HepG2 (cell line): ENCODE data around the gene AATF. TPM values are rescaled to one million over a fixed set of nuclear protein-coding genes. Genes with fewer than 3 reads are reported as not detected.
"Not testable (repeated sequence)": the region's sequence is repeated elsewhere in the genome, so short reads cannot be mapped to it uniquely, and the experiment has no call there.

Experiments used
- ATAC-seq: fragments of 200-7000 bp; cut with Tn5 transposase; 3 replicates; pipeline ENCODE4 v1.9.1; 2020; ENCODE audit warnings: mild to moderate bottlenecking, moderate library complexity
- BruUV-seq: library from RNA; stranded (reverse); fragments of 400-500 nt; replicated peaks from 2 replicates; lab custom pipeline; 2021; lab: Mats Ljungman, UMichigan
- CTCF ChIA-PET: fragments of 300-600 bp; formaldehyde crosslinking; extraction: SDS; loops from one replicate; lab custom pipeline; 2021; ENCODE audit warnings: low total read pairs, inconsistent platforms, low intra/inter-chr PET ratio; lab: Yijun Ruan, JAX
- POLR2A ChIA-PET: fragments of 350-600 bp; sonication (Branson Sonifier 250); formaldehyde crosslinking; loops from one replicate; lab custom pipeline; 2020; ENCODE audit warnings: antibody characterized with exemption, inconsistent platforms; lab: Yijun Ruan, JAX
- DNase-seq: peaks from one replicate; pipeline ENCODE4 v3.0.0-alpha.2; 2015; ENCODE audit warnings: low spot score
- FAIRE-seq: peaks from 3 replicates; lab custom pipeline; 2011; peaks lifted over from hg19 to GRCh38; lab: Jason Lieb, UNC
- H2AFZ ChIP-seq: one replicate; pipeline ENCODE4 v1.6.1; 2011; ENCODE audit warnings: low read length, inconsistent platforms
- H3K27ac ChIP-seq: fragments of 300-600 bp; 3 replicates; pipeline ENCODE4 v1.8.0; 2011; ENCODE audit warnings: mixed run types, mild to moderate bottlenecking, mixed read lengths, low read length, inconsistent platforms; ENCODE audit not compliant: insufficient read depth; ENCODE audit errors: extremely low read length
- H3K27me3 ChIP-seq, 2 experiments: fragments of 200-600 bp in 1 of 2; 2 replicates in 1 of 2; 3 replicates in 1 of 2; pipeline versions ENCODE4 v1.6.0 to v1.8.0; 2011; ENCODE audit warnings: low read length in 2 of 2, mild to moderate bottlenecking in 2 of 2, moderate library complexity in 2 of 2, inconsistent platforms in 1 of 2; ENCODE audit not compliant: insufficient read depth in 2 of 2, control insufficient read depth in 1 of 2
- H3K36me3 ChIP-seq, 2 experiments: fragments of 200-600 bp in 1 of 2; replicated peaks in 1 of 2; 2 replicates in 1 of 2; 3 replicates in 1 of 2; pipeline versions ENCODE4 v1.5.1 to v1.8.0; 2011; ENCODE audit warnings: low read length in 2 of 2, inconsistent platforms in 1 of 2; ENCODE audit not compliant: insufficient read depth in 2 of 2, control insufficient read depth in 1 of 2
- H3K4me1 ChIP-seq: 2 replicates; pipeline ENCODE4 v1.5.1; 2012; ENCODE audit warnings: low read length, inconsistent platforms; ENCODE audit not compliant: insufficient read depth
- H3K4me2 ChIP-seq: 2 replicates; pipeline ENCODE4 v1.6.0; 2011; ENCODE audit warnings: low read depth, low read length, inconsistent platforms
- H3K4me3 ChIP-seq, 3 experiments: fragments of 200-600 bp in 1 of 3; sonication (generic), shearing (Covaris generic) in 1 of 3; replicated peaks in 1 of 3; 2 replicates each; pipeline ENCODE4 v1.5.1; 2011 to 2016; ENCODE audit warnings: low read length in 3 of 3, inconsistent platforms in 2 of 3, low read depth in 2 of 3, mild to moderate bottlenecking in 2 of 3, control low read depth in 1 of 3, mixed read lengths in 1 of 3; ENCODE audit not compliant: insufficient read depth in 1 of 3
- H3K79me2 ChIP-seq: one replicate; pipeline ENCODE4 v1.6.1; 2011; ENCODE audit warnings: low read length, inconsistent platforms; ENCODE audit not compliant: insufficient read depth
- H3K9ac ChIP-seq: 2 replicates; pipeline ENCODE4 v1.6.0; 2011; ENCODE audit warnings: mild to moderate bottlenecking, low read depth, low read length, inconsistent platforms; ENCODE audit not compliant: insufficient read depth
- H3K9me3 ChIP-seq: 2 replicates; pipeline ENCODE4 v1.5.1; 2012; ENCODE audit warnings: mild to moderate bottlenecking, low read length
- H4K20me1 ChIP-seq: 2 replicates; pipeline ENCODE4 v1.6.0; 2011; ENCODE audit warnings: inconsistent platforms, mild to moderate bottlenecking, low read length, moderate library complexity; ENCODE audit not compliant: insufficient read depth
- AHR ChIP-seq: IDR thresholded peaks from 2 replicates; pipeline ENCODE4 v1.6.1; 2018; ENCODE audit warnings: missing genetic modification reagents, missing compliant biosample characterization
- ATF2 ChIP-seq: sonication (generic); formaldehyde crosslinking; IDR thresholded peaks from 2 replicates; pipeline ENCODE4 v1.4.0; 2020; ENCODE audit warnings: missing genetic modification reagents
- ATM ChIP-seq: fragments of 450-650 bp; IDR thresholded peaks from 2 replicates; pipeline ENCODE4 v1.7.1; 2017; ENCODE audit warnings: mild to moderate bottlenecking, borderline replicate concordance
- HMG20A ChIP-seq: IDR thresholded peaks from 2 replicates; pipeline ENCODE4 v1.6.1; 2016; ENCODE audit warnings: borderline replicate concordance
- NR1H2 ChIP-seq: sonication (generic); formaldehyde crosslinking; IDR thresholded peaks from 2 replicates; pipeline ENCODE4 v1.8.1; 2022; ENCODE audit warnings: low read depth, missing genetic modification reagents, borderline replicate concordance
- PATZ1 ChIP-seq: sonication (generic); formaldehyde crosslinking; IDR thresholded peaks from 2 replicates; pipeline ENCODE4 v1.4.0; 2020; ENCODE audit warnings: missing genetic modification reagents
- RFX1 ChIP-seq: fragments of 450-650 bp; IDR thresholded peaks from 2 replicates; pipeline ENCODE4 v1.6.1; 2017
- SMAD1 ChIP-seq: sonication (generic); formaldehyde crosslinking; IDR thresholded peaks from 2 replicates; pipeline ENCODE4 v1.4.0; 2020; ENCODE audit warnings: missing genetic modification reagents, low read depth, mild to moderate bottlenecking, borderline replicate concordance
- SMARCE1 ChIP-seq: fragments of 450-650 bp; IDR thresholded peaks from 2 replicates; pipeline ENCODE4 v1.6.1; 2017; ENCODE audit warnings: borderline replicate concordance
- STAT6 ChIP-seq: sonication (generic); formaldehyde crosslinking; IDR thresholded peaks from 2 replicates; pipeline ENCODE4 v1.4.0; 2020; ENCODE audit warnings: missing genetic modification reagents, mild to moderate bottlenecking, borderline replicate concordance
- THAP8 ChIP-seq: sonication (generic); formaldehyde crosslinking; IDR thresholded peaks from 2 replicates; pipeline ENCODE4 v1.5.1; 2020; ENCODE audit warnings: missing genetic modification reagents, mild to moderate bottlenecking, borderline replicate concordance
- ZNF253 ChIP-seq: sonication (generic); formaldehyde crosslinking; IDR thresholded peaks from 2 replicates; pipeline ENCODE4 v1.8.0; 2022; ENCODE audit warnings: mild to moderate bottlenecking, missing genetic modification reagents, borderline replicate concordance
- ZNF572 ChIP-seq: sonication (generic); formaldehyde crosslinking; IDR thresholded peaks from 2 replicates; pipeline ENCODE4 v1.5.1; 2020; ENCODE audit warnings: mild to moderate bottlenecking, missing genetic modification reagents
- WGBS: methylation state at CpG from one replicate; pipeline ENCODE4 v1.1.6; 2017; ENCODE audit warnings: low lambda C conversion rate; 5-methylcytosine and 5-hydroxymethylcytosine counted together
- in situ Hi-C: cut with HindIII; loops from 2 replicates; pipeline ENCODE4 v1.10.0; 2017; ENCODE audit warnings: low pct_unique_long_range_greater_than_20kb; ENCODE audit not compliant: extremely low pct_ligation_motif_present
- intact Hi-C: fragments of 100-400 bp; cut with micrococcal nuclease; formaldehyde crosslinking; loops from one replicate; pipeline ENCODE4 v1.10.0; 2022; ENCODE audit not compliant: unreplicated experiment
- polyA plus RNA-seq, 8 experiments: library from polyadenylated mRNA; depleted of rRNA in 3 of 8; stranded (reverse) in 7 of 8; unstranded in 1 of 8; fragments of >200 nt; fragmentation: Illumina TruSeq in 4 of 8; extraction: Trizol in 4 of 8; gene quantifications; 2 replicates each; pipeline versions ENCODE4 v1.2.1 to v1.2.3, GENCODE V29; 2011 to 2016; ENCODE audit warnings: low read depth in 4 of 8, missing spikeins in 1 of 8, mixed read lengths in 1 of 8; ENCODE audit not compliant: insufficient read depth in 1 of 8
- total RNA-seq, 5 experiments: library from RNA; depleted of rRNA; stranded (reverse); fragments of >200 nt; fragmentation: Illumina TruSeq; extraction: Trizol; gene quantifications; 2 replicates each; pipeline ENCODE4 v1.2.3, GENCODE V29; 2016; ENCODE audit warnings: low read depth in 1 of 5

Gene AATF
- total and polyA plus RNA-seq, 2 of the 13 experiments (the other 11 are each of a cell fraction or from before 2014, with no cell fraction given): 9.1 to 53.3 TPM

GRCh38 chr17:37069087-37069486 lies 120.3 kb downstream of the AATF start:
- no peaks in the 10 kb centered on the region for H3K79me2 ChIP-seq
- no peaks in the 10 kb centered on the region for H3K36me3 ChIP-seq
- DNase-seq (no peak), ATAC-seq (no peak), FAIRE-seq (no peak)
- WGBS: 81% methylated on average over 3 of the region's 3 CpGs
- peaks cover 2 to 31% of the 10 kb centered on the region in 2 experiments; a peak in 4 of 5 replicates for H3K27me3 ChIP-seq
- H3K4me3 ChIP-seq: no peak overlapping the region
- no peak overlapping the region for H2AFZ ChIP-seq
- intact Hi-C loops (no loop called here), in situ Hi-C loops (loop anchor here (10.0 kb wide), 1 partner anchor 434 kb away; no protein-coding TSS in a partner anchor)
- ChIA-PET CTCF (no interaction called here), POLR2A (no interaction called here)
- no peak for TF ChIP-seq RFX1
- no peak for TF ChIP-seq ZNF253
- TF ChIP-seq SMAD1: no peak
- TF ChIP-seq ATF2 (CRISPR knock-in tag): no peak
- no peak for TF ChIP-seq AHR (CRISPR knock-in tag)
- no peak for TF ChIP-seq PATZ1 (CRISPR knock-in tag)
- no peak for TF ChIP-seq ZNF572
- TF ChIP-seq ATM: no peak
- TF ChIP-seq HMG20A (CRISPR knock-in tag): no peak
- no peak for TF ChIP-seq STAT6
- no peak for TF ChIP-seq SMARCE1
- no peak for TF ChIP-seq NR1H2
- no peak for TF ChIP-seq THAP8 (CRISPR knock-in tag)
- no peaks in the 10 kb centered on the region for H3K9me3 ChIP-seq
- H3K27ac ChIP-seq: no peak overlapping the region
- no peak overlapping the region; the same call in 1 of the 2 replicates for H3K4me2 ChIP-seq
- H3K9ac ChIP-seq: no peak overlapping the region
- no TSS peak for BruUV-seq
- H3K4me1 ChIP-seq: peaks cover 29% of the 10 kb centered on the region
- no peaks in the 10 kb centered on the region for H4K20me1 ChIP-seq

- FAIRE-seq, H3K79me2 ChIP-seq, H3K9ac ChIP-seq, BruUV-seq, ATAC-seq, H3K27me3 ChIP-seq, intact Hi-C loops, H3K4me1 ChIP-seq, H3K4me3 ChIP-seq, H3K4me2 ChIP-seq, POLR2A ChIA-PET, H2AFZ ChIP-seq, H3K27ac ChIP-seq, in situ Hi-C loops, H3K9me3 ChIP-seq, DNase-seq, H4K20me1 ChIP-seq, H3K36me3 ChIP-seq, CTCF ChIA-PET: not testable (repeated sequence)
- 34% methylated on average over 3 of the region's 3 CpGs for WGBS
Measured at GRCh38 chr17:37073464-37073863, 124.7 kb downstream of the AATF start.
